GM21576 (cell line): ENCODE results near the gene POLR3A.

Experiments
- ATAC-seq: cut with Tn5 transposase; IDR thresholded peaks from one replicate; pipeline ENCODE4 v1.9.1; 2021; ENCODE audit warnings: mild to moderate bottlenecking, moderate library complexity; ENCODE audit not compliant: unreplicated experiment

Gene POLR3A

GRCh38 chr10:77922055-77922454 is 107.3 kb downstream of the POLR3A start:
- ATAC-seq, result no peak

DNA sequence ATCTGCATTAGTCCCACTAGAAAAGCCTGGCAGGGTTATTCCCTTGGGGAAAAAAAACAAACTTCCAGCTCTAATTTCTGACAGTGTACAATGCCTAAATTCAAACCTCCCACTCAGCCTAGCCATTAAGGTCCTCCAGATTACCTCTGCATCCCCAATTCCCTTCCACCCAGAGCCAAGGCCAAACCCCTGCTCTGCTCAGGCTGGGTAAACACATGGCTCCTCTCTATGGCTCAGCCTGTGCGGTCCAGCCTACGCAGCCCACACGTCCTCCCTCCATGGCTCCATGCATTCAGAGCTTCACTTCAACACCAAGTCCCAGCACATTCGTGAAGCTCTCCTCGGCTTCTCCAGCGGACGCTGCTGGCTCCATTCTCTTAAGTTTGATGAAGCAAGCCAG is 107.9 kb downstream of the POLR3A start:
- no peak for ATAC-seq

GRCh38 chr10:77920495-77920894 is 108.8 kb downstream of the POLR3A start:
- ATAC-seq, result no peak

GRCh38 chr10:77919713-77920108 is 109.6 kb downstream of the POLR3A start:
- ATAC-seq, result no peak
